Esophagus squamous epithelium (tissue), 4 donors: ENCODE results near the gene APLF.

Experiments used
- POLR2A ChIP-seq, 4 donors: fragments of 450-650 bp; IDR thresholded peaks; one replicate each; pipeline ENCODE4 v1.6.1; 2017; ENCODE audit warnings: antibody characterized with exemption in 4 of 4, mild to moderate bottlenecking in 4 of 4, moderate library complexity in 3 of 4
- TF ChIP-seq, protein P1 (sequence below), 6 experiments: fragments of 450-650 bp in 4 of 6; fragments of 200-600 bp in 2 of 6; sonication (generic) in 2 of 6; IDR thresholded peaks; one replicate each; pipeline ENCODE4 v1.5.1; 2016 to 2019; ENCODE audit warnings: antibody characterized with exemption in 6 of 6, mild to moderate bottlenecking in 4 of 6, moderate library complexity in 4 of 6

DNA sequence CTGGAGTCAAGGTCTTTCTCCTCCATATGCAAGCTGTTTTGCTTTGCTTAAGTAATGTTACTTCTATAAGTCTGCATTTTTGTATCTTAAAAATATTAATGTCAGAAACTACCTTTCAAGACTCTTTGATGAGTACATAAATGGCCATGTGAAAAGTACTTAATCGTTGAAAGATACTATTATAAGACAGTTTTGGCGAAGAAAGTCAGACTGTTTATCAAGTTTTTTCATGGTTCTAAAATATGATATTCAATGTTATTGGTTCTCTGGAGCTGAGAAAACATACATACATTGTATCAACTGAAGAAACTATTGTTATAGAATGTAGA lies 25.4 kb upstream of the APLF start:
- TF ChIP-seq, protein P1, sequence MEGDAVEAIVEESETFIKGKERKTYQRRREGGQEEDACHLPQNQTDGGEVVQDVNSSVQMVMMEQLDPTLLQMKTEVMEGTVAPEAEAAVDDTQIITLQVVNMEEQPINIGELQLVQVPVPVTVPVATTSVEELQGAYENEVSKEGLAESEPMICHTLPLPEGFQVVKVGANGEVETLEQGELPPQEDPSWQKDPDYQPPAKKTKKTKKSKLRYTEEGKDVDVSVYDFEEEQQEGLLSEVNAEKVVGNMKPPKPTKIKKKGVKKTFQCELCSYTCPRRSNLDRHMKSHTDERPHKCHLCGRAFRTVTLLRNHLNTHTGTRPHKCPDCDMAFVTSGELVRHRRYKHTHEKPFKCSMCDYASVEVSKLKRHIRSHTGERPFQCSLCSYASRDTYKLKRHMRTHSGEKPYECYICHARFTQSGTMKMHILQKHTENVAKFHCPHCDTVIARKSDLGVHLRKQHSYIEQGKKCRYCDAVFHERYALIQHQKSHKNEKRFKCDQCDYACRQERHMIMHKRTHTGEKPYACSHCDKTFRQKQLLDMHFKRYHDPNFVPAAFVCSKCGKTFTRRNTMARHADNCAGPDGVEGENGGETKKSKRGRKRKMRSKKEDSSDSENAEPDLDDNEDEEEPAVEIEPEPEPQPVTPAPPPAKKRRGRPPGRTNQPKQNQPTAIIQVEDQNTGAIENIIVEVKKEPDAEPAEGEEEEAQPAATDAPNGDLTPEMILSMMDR (IDR thresholded peaks at IDR 0.05), result no peak
- TF ChIP-seq POLR2A (IDR thresholded peaks at IDR 0.05), result no peak
